MM.1S (cell line): ENCODE data around the gene PARP1.

Experiments
- DNase-seq: peaks from one replicate; pipeline ENCODE4 v3.0.0-alpha.2; 2015
- H2AFZ ChIP-seq: fragments of 300-600 bp; sonication (generic); 2 replicates; pipeline ENCODE4 v1.6.0; 2016; ENCODE audit warnings: antibody characterized with exemption, low read length
- H3F3A ChIP-seq: fragments of 300-600 bp; sonication (generic); 2 replicates; pipeline ENCODE4 v1.6.1; 2016; ENCODE audit warnings: mild to moderate bottlenecking, antibody characterized with exemption, low read length, moderate library complexity, mixed read lengths; ENCODE audit not compliant: insufficient read depth
- H3K27ac ChIP-seq: fragments of 300-600 bp; sonication (generic); 2 replicates; pipeline ENCODE4 v1.5.1; 2016; ENCODE audit warnings: mild to moderate bottlenecking, low read length
- H3K27me3 ChIP-seq: fragments of 300-600 bp; sonication (generic); replicated peaks from 2 replicates; pipeline ENCODE4 v1.6.0; 2016; ENCODE audit warnings: low read length; ENCODE audit not compliant: insufficient read depth
- H3K36me3 ChIP-seq: fragments of 300-600 bp; sonication (generic); replicated peaks from 2 replicates; pipeline ENCODE4 v1.6.1; 2016; ENCODE audit warnings: mild to moderate bottlenecking, low read length, mixed read lengths; ENCODE audit not compliant: insufficient read depth
- H3K4me1 ChIP-seq: fragments of 300-600 bp; sonication (generic); 2 replicates; pipeline ENCODE4 v1.6.1; 2016; ENCODE audit warnings: low read length, mixed read lengths
- H3K4me2 ChIP-seq: fragments of 300-600 bp; sonication (generic); 2 replicates; pipeline ENCODE4 v1.6.0; 2016; ENCODE audit warnings: low read depth, low read length
- H3K4me3 ChIP-seq: fragments of 300-600 bp; sonication (generic); 2 replicates; pipeline ENCODE4 v1.5.1; 2016; ENCODE audit warnings: low read length, mixed read lengths
- H3K79me2 ChIP-seq: fragments of 300-600 bp; sonication (generic); 2 replicates; pipeline ENCODE4 v1.6.1; 2016; ENCODE audit warnings: mixed run types, low read length, mixed read lengths
- H3K9ac ChIP-seq: fragments of 300-600 bp; sonication (generic); 2 replicates; pipeline ENCODE4 v1.6.1; 2016; ENCODE audit warnings: low read length, mixed read lengths
- H3K9me2 ChIP-seq: fragments of 300-600 bp; sonication (generic); replicated peaks from 2 replicates; pipeline ENCODE4 v1.6.1; 2016; ENCODE audit warnings: mild to moderate bottlenecking, low read length, mixed read lengths; ENCODE audit not compliant: insufficient read depth
- H3K9me3 ChIP-seq: fragments of 300-600 bp; sonication (generic); replicated peaks from 2 replicates; pipeline ENCODE4 v1.6.1; 2016; ENCODE audit warnings: mild to moderate bottlenecking, low read length, mixed read lengths; ENCODE audit not compliant: insufficient read depth
- H4K20me1 ChIP-seq: fragments of 300-600 bp; sonication (generic); 2 replicates; pipeline ENCODE4 v1.6.1; 2016; ENCODE audit warnings: mild to moderate bottlenecking, low read length, moderate library complexity, mixed read lengths; ENCODE audit not compliant: insufficient read depth
- CTCF ChIP-seq: fragments of 300-600 bp; sonication (generic); IDR thresholded peaks from 2 replicates; pipeline ENCODE4 v1.5.1; 2016; ENCODE audit warnings: antibody characterized with exemption, low read length, mixed read lengths
- EZH2 ChIP-seq: fragments of 300-600 bp; sonication (generic); optimal IDR thresholded peaks from 2 replicates; pipeline ENCODE3; 2017; ENCODE audit warnings: low read depth, mild to moderate bottlenecking, antibody characterized with exemption, low read length, mixed read lengths
- EZH2phosphoT487 ChIP-seq: fragments of 300-600 bp; sonication (generic); IDR thresholded peaks from 2 replicates; pipeline ENCODE4 v1.6.1; 2018; ENCODE audit warnings: antibody characterized with exemption, low read length

Gene PARP1

DNA sequence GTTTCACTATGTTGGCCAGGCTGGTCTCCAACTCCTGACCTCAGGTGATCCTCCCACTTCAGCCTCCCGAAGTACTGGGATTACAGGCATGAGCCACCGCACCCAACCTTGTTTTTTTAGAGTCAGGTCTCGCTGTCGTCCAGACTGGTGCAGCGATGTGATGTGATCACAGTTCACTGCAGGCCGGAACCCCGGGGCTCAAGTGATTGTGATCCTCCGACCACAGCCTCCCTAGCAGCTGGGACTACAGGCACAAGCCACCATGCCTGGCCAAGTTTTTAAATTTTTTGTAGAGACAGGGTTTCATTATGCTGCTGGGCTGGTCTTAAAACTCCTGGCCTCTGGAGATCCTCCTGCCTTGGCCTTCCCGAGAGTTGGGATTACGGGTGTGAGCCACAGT lies 52.9 kb downstream of the PARP1 start:
- H3K36me3 ChIP-seq, result peaks cover 9% of the 10 kb centered on the region; the same call in 1 of the 2 replicates
- no peaks in the 10 kb centered on the region for H3K79me2 ChIP-seq
- no peaks in the 10 kb centered on the region for H3K9me2 ChIP-seq
- no peak for TF ChIP-seq EZH2phosphoT487
- no peak for TF ChIP-seq CTCF
- TF ChIP-seq EZH2, result no peak
- H3F3A ChIP-seq, result peaks cover 22% of the 10 kb centered on the region
- H3K4me3 ChIP-seq, result no peak overlapping the region
- H3K27ac ChIP-seq, result no peak overlapping the region
- no peaks in the 10 kb centered on the region for H3K9me3 ChIP-seq
- no peak for DNase-seq
- H3K9ac ChIP-seq, result no peak overlapping the region
- H4K20me1 ChIP-seq, result no peaks in the 10 kb centered on the region
- H3K4me2 ChIP-seq, result no peak overlapping the region
- no peaks in the 10 kb centered on the region for H3K27me3 ChIP-seq
- H3K4me1 ChIP-seq, result peaks cover 37% of the 10 kb centered on the region
- H2AFZ ChIP-seq, result no peak overlapping the region

GRCh38 chr1:226353698-226354525 lies 54.0 kb downstream of the PARP1 start:
- no peak for TF ChIP-seq CTCF
- no peak for TF ChIP-seq EZH2phosphoT487
- no peak for TF ChIP-seq EZH2
- no peak overlapping the region for H3K27ac ChIP-seq
- DNase-seq, result no peak
- H3K4me3 ChIP-seq, result no peak overlapping the region
- no peak overlapping the region for H3K4me2 ChIP-seq
- H3K36me3 ChIP-seq, result 0 out of 2 replicates have a peak, but pooled peaks cover 5% of the 10 kb centered on the region
- no peak overlapping the region for H3K9ac ChIP-seq
- H4K20me1 ChIP-seq, result no peaks in the 10 kb centered on the region
- no peak overlapping the region for H2AFZ ChIP-seq
- no peaks in the 10 kb centered on the region for H3K9me2 ChIP-seq
- H3K27me3 ChIP-seq, result no peaks in the 10 kb centered on the region
- no peaks in the 10 kb centered on the region for H3K9me3 ChIP-seq
- H3F3A ChIP-seq, result peaks cover 22% of the 10 kb centered on the region
- no peaks in the 10 kb centered on the region for H3K79me2 ChIP-seq
- H3K4me1 ChIP-seq, result peaks cover 37% of the 10 kb centered on the region

- no peaks in the 10 kb centered on the region for H3K27me3 ChIP-seq
- no peaks in the 10 kb centered on the region for H4K20me1 ChIP-seq
- peaks cover 6% of the 10 kb centered on the region; the same call in 1 of the 2 replicates for H3F3A ChIP-seq
- no peaks in the 10 kb centered on the region for H3K9me3 ChIP-seq
- H3K4me3 ChIP-seq, result no peak overlapping the region
- no peak overlapping the region for H3K9ac ChIP-seq
- DNase-seq, result no peak
- no peak for TF ChIP-seq EZH2
- TF ChIP-seq EZH2phosphoT487, result no peak
- TF ChIP-seq CTCF, result no peak
- H3K4me1 ChIP-seq, result peaks cover 18% of the 10 kb centered on the region
- H3K79me2 ChIP-seq, result no peaks in the 10 kb centered on the region
- no peak overlapping the region for H3K4me2 ChIP-seq
- no peak overlapping the region for H3K27ac ChIP-seq
- no peaks in the 10 kb centered on the region for H3K9me2 ChIP-seq
- no peak overlapping the region for H2AFZ ChIP-seq
- H3K36me3 ChIP-seq, result no peaks in the 10 kb centered on the region
These were observed 56.2 kb downstream of the PARP1 start for GRCh38 chr1:226351709-226352108.
